ENCODE results near the gene OXNAD1. TPM values are rescaled to one million over a fixed set of nuclear protein-coding genes. Genes with fewer than 3 reads are reported as not detected.

The OXNAD1 gene
- total RNA-seq, 4 donors from 2014 or later = 11.4 to 14.9 (median 13.1) TPM

GRCh38 chr3:16295298-16295890 lies 30.4 kb downstream of the OXNAD1 start:
- Histone ChIP-seq H3K36me3 (peaks cover 0 to 27% (median 0%) of the 10 kb centered on the region in 3 donors), H3K9me3 (no peaks in the 10 kb centered on the region), H3K4me3 (no peak overlapping the region), H3K27me3 (no peaks in the 10 kb centered on the region), H3K4me1 (peaks cover 0 to 12% (median 3%) of the 10 kb centered on the region in 4 donors), H3K27ac (no peak overlapping the region)
- WGBS, 2 donors = 75 to 84% methylated on average over 3 of the region's 3 CpGs
- no peak for DNase-seq (ENCODE audit: low spot score in 2 of 2)
- no peak for TF ChIP-seq EP300 (IDR thresholded peaks at IDR 0.05)
- TF ChIP-seq CTCF (IDR thresholded peaks at IDR 0.05) = no peak
- no peak for TF ChIP-seq POLR2A (IDR thresholded peaks at IDR 0.05)

DNA sequence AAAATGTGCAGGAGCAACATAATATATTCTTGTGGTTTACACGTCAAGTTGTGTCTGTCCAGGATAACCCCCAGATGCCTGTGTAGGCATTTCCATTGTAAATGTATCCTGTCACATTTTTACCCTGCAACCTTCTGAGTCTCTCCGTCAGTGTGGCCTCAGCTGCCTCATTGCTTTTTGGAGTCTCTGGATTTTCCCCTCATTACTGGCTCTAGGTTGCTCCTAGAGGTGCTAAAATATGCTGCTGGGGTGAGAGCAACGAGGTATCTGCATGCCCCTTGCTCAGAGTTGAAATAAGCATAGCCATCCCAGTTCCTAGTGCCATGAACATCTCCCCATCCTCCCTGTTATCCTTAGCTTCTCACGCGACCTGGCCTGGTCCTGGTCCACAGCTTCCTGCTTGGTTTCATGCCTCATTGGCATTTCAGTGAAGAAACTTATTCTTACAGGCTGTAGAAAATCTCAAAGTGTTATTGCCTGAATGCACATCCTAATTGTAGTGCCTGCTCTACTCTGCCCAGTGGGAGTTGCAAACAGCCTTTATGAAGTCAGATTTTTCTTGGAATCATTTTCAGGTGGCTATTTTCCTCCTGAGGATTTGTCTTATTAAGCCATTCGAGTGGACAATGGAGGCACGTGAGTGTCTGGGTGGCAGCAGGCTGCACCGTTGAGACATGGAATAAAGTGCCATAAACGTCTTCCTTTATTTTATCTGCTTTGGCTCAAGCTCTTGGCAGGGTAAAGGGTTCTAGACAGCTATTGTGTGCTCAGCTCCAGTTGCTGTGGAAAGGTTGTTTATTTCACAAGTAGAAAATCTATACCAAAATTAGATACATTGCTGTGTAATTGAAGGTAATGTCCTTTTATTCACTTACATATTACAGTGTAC lies 33.2 kb downstream of the OXNAD1 start:
- WGBS, 2 donors = 68 to 70% methylated on average over 9 of the region's 9 CpGs
- H3K9me3 ChIP-seq = no peaks in the 10 kb centered on the region
- no peak overlapping the region for H3K27ac ChIP-seq

GRCh38 chr3:16298891-16299290 lies 33.9 kb downstream of the OXNAD1 start:
- H3K36me3 ChIP-seq = peaks cover 0 to 37% (median 0%) of the 10 kb centered on the region in 3 donors
- H3K4me3 ChIP-seq = no peak overlapping the region
- TF ChIP-seq EP300 (IDR thresholded peaks at IDR 0.05) (no peak), CTCF (IDR thresholded peaks at IDR 0.05) (no peak), POLR2A (IDR thresholded peaks at IDR 0.05) (no peak)
- no peak overlapping the region for H3K27ac ChIP-seq
- no peaks in the 10 kb centered on the region for H3K9me3 ChIP-seq
- no peak for DNase-seq (ENCODE audit: low spot score in 2 of 2)
- no peaks in the 10 kb centered on the region for H3K27me3 ChIP-seq
- peaks cover 0 to 25% (median 2%) of the 10 kb centered on the region in 4 donors for H3K4me1 ChIP-seq
- 65 to 67% methylated on average over 6 of the region's 6 CpGs for WGBS, 2 donors

More for the DNA sequence above, 33.2 kb downstream of the OXNAD1 start:
- no peak for TF ChIP-seq EP300 (IDR thresholded peaks at IDR 0.05)
- TF ChIP-seq CTCF (IDR thresholded peaks at IDR 0.05) = no peak
- no peak for TF ChIP-seq POLR2A (IDR thresholded peaks at IDR 0.05)
- no peaks in the 10 kb centered on the region for H3K27me3 ChIP-seq
- peaks cover 0 to 37% (median 0%) of the 10 kb centered on the region in 3 donors for H3K36me3 ChIP-seq
- peaks cover 0 to 25% (median 2%) of the 10 kb centered on the region in 4 donors for H3K4me1 ChIP-seq
- no peak overlapping the region for H3K4me3 ChIP-seq
- no peak for DNase-seq (ENCODE audit: low spot score in 2 of 2)

DNA sequence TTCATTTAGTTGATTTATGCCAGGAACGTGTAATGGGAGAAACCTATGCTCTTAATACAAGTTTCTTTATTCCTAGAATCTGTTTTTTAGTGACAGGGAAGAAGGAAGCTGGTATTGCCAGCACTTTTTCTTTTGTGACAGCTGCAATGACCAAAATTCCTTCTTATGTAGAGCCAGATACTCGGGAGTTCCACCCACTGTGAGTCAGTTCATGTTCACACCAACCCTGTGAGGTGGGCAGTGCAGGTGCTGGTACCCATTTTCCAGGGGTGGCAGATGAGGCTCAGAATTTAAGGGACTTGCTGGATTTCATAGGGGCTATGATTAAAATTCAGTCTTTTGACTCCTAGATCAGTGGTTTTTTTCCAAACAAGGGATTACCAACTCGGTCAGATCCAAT lies 34.7 kb downstream of the OXNAD1 start:
- Histone ChIP-seq H3K4me1 (peaks cover 0 to 25% (median 2%) of the 10 kb centered on the region in 4 donors), H3K4me3 (no peak overlapping the region), H3K9me3 (no peaks in the 10 kb centered on the region), H3K36me3 (peaks cover 0 to 36% (median 0%) of the 10 kb centered on the region in 3 donors), H3K27ac (no peak overlapping the region), H3K27me3 (no peaks in the 10 kb centered on the region)
- no peak for DNase-seq (ENCODE audit: low spot score in 2 of 2)
- 73 to 77% methylated on average over 3 of the region's 3 CpGs for WGBS, 2 donors
- no peak for TF ChIP-seq CTCF (IDR thresholded peaks at IDR 0.05)

- no peak for DNase-seq (ENCODE audit: low spot score in 2 of 2)
- Histone ChIP-seq H3K9me3 (no peaks in the 10 kb centered on the region), H3K4me3 (no peak overlapping the region), H3K27ac (peak overlapping the region in 1 of 4 donors; percentile 34), H3K36me3 (peaks cover 0 to 35% (median 0%) of the 10 kb centered on the region in 3 donors), H3K27me3 (no peaks in the 10 kb centered on the region), H3K4me1 (peaks cover 0 to 25% (median 2%) of the 10 kb centered on the region in 4 donors)
- TF ChIP-seq CTCF (IDR thresholded peaks at IDR 0.05) (no peak), EP300 (IDR thresholded peaks at IDR 0.05) (no peak), POLR2A (IDR thresholded peaks at IDR 0.05) (no peak)
- WGBS, 2 donors = 73 to 85% methylated on average over 2 of the region's 2 CpGs
Observed at GRCh38 chr3:16300307-16300706, 35.3 kb downstream of the OXNAD1 start.
